A673 (cell line): ENCODE data around the gene KMT2C.

Experiments used
- CTCF ChIP-seq: fragments of 300-800, 200-600 bp; sonication (generic); conservative IDR thresholded peaks from 2 replicates; pipeline ENCODE4 v1.5.1; 2017; ENCODE audit warnings: low read depth, mild to moderate bottlenecking, antibody characterized with exemption, low read length, moderate library complexity, mixed read lengths
- EZH2 ChIP-seq: fragments of 200-600 bp; sonication (generic); IDR thresholded peaks from 2 replicates; pipeline ENCODE4 v1.6.1; 2017; ENCODE audit warnings: borderline replicate concordance, low read depth, mild to moderate bottlenecking, mixed read lengths, antibody characterized with exemption, low read length; ENCODE audit not compliant: poor library complexity, severe bottlenecking

GRCh38 chr7:152402384-152403250 is 33.2 kb downstream of the KMT2C start:
- TF ChIP-seq CTCF (no peak), EZH2 (no peak)
